Ovary (tissue), 3 donors: ENCODE measurements around the gene SRCIN1.

Experiments
- POLR2A ChIP-seq: fragments of 450-650 bp; IDR thresholded peaks from one replicate; pipeline ENCODE4 v1.6.1; 2017; ENCODE audit warnings: antibody characterized with exemption, mild to moderate bottlenecking, moderate library complexity
- TF ChIP-seq, protein P1 (sequence below), 3 donors: fragments of 450-650 bp in 2 of 3; fragments of 200-600 bp in 1 of 3; IDR thresholded peaks; one replicate each; pipeline versions ENCODE4 v1.5.1 to v1.8.0; 2016 to 2022; ENCODE audit warnings: antibody characterized with exemption in 3 of 3, mild to moderate bottlenecking in 1 of 3
- donor health status: DM: no; HTN: no; CAD: no.

DNA sequence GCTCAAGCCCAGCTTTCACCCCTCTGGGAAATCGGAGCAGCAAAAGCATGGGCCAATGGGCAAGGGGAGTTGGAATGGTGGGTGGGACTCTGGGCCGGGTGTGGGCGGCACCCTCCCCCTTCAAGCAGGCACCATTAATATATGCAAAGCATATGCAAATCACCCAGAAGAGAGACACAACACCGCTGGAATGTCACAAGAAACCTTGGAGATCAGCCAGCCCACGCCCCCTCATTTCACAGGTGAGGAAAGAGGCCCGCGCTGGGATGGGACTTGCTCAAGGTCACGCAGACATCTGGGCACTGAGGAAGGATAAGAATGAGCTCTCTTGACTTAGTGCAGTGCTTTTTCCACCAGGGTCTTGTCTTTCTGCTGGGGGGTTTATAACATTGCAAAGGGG lies 4.8 kb downstream of the SRCIN1 start:
- TF ChIP-seq, protein P1, sequence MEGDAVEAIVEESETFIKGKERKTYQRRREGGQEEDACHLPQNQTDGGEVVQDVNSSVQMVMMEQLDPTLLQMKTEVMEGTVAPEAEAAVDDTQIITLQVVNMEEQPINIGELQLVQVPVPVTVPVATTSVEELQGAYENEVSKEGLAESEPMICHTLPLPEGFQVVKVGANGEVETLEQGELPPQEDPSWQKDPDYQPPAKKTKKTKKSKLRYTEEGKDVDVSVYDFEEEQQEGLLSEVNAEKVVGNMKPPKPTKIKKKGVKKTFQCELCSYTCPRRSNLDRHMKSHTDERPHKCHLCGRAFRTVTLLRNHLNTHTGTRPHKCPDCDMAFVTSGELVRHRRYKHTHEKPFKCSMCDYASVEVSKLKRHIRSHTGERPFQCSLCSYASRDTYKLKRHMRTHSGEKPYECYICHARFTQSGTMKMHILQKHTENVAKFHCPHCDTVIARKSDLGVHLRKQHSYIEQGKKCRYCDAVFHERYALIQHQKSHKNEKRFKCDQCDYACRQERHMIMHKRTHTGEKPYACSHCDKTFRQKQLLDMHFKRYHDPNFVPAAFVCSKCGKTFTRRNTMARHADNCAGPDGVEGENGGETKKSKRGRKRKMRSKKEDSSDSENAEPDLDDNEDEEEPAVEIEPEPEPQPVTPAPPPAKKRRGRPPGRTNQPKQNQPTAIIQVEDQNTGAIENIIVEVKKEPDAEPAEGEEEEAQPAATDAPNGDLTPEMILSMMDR (IDR thresholded peaks at IDR 0.05), result no peak
- TF ChIP-seq POLR2A, result no peak
